Tibial nerve (tissue), 4 donors: ENCODE results near the gene LBP.

Source experiments
- CTCF ChIP-seq, 5 experiments: fragments of 200-600 bp in 3 of 5; fragments of 450-650 bp in 2 of 5; sonication (generic) in 3 of 5; IDR thresholded peaks; one replicate each; pipeline ENCODE4 v1.5.1; 2016 to 2019; ENCODE audit warnings: antibody characterized with exemption in 5 of 5, mild to moderate bottlenecking in 3 of 5, moderate library complexity in 2 of 5
- EP300 ChIP-seq, 2 donors: sonication (generic); formaldehyde crosslinking; IDR thresholded peaks; one replicate each; pipeline ENCODE4 v1.6.1; 2017; ENCODE audit warnings: antibody characterized with exemption in 2 of 2, mild to moderate bottlenecking in 1 of 2
- POLR2A ChIP-seq, 2 donors: fragments of 450-650 bp; IDR thresholded peaks; one replicate each; pipeline ENCODE4 v1.6.1; 2017; ENCODE audit warnings: antibody characterized with exemption in 2 of 2, mild to moderate bottlenecking in 2 of 2, moderate library complexity in 2 of 2

- TF ChIP-seq CTCF (IDR thresholded peaks at IDR 0.05): no peak
- no peak for TF ChIP-seq EP300 (IDR thresholded peaks at IDR 0.05)
- TF ChIP-seq POLR2A (IDR thresholded peaks at IDR 0.05): no peak
Measured at GRCh38 chr20:38302786-38303185, 43.5 kb upstream of the LBP start.
